AG09319 (cell line): ENCODE data around the gene MAGIX.
"Not testable (repeated sequence)": the region's sequence is repeated elsewhere in the genome, so short reads cannot be mapped to it uniquely, and the experiment has no call there.

Source experiments
- DNase-seq: peaks from one replicate; pipeline ENCODE4 v3.0.0-alpha.2; 2010; ENCODE audit warnings: low read depth; ENCODE audit errors: extremely low read depth
- TF ChIP-seq, protein P1 (sequence below): IDR thresholded peaks from 2 replicates; pipeline ENCODE4 v1.5.1; 2011; ENCODE audit warnings: low read depth, mild to moderate bottlenecking, inconsistent platforms, low read length, moderate library complexity

Gene MAGIX

DNA sequence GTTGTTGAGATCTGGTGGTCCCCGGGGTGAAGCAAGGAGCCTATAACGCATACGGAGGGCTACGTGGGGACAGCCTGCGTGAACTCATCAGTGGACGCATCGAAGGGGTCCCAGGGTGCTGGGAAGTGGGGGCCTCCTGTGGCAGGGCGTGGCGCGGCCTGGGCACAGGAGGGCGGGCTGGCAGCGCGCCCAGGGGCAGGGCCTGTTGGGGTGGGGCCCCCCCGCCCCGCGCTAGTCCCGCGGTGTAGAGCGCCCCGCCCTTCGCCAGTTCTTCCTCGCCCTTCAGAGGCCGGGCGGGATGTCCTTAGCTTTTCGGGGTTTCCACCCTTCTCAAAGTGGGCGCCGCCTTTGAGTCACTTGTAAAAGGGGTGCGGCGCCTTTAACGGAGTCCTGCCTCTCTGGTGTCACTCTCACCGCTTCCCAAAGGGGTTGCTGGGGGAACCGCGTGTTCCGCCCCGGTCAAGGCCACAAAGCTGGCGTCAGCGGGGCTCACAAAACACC lies 9.8 kb downstream of the MAGIX start:
- DNase-seq: no peak
- TF ChIP-seq, protein P1, sequence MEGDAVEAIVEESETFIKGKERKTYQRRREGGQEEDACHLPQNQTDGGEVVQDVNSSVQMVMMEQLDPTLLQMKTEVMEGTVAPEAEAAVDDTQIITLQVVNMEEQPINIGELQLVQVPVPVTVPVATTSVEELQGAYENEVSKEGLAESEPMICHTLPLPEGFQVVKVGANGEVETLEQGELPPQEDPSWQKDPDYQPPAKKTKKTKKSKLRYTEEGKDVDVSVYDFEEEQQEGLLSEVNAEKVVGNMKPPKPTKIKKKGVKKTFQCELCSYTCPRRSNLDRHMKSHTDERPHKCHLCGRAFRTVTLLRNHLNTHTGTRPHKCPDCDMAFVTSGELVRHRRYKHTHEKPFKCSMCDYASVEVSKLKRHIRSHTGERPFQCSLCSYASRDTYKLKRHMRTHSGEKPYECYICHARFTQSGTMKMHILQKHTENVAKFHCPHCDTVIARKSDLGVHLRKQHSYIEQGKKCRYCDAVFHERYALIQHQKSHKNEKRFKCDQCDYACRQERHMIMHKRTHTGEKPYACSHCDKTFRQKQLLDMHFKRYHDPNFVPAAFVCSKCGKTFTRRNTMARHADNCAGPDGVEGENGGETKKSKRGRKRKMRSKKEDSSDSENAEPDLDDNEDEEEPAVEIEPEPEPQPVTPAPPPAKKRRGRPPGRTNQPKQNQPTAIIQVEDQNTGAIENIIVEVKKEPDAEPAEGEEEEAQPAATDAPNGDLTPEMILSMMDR: no peak

DNA sequence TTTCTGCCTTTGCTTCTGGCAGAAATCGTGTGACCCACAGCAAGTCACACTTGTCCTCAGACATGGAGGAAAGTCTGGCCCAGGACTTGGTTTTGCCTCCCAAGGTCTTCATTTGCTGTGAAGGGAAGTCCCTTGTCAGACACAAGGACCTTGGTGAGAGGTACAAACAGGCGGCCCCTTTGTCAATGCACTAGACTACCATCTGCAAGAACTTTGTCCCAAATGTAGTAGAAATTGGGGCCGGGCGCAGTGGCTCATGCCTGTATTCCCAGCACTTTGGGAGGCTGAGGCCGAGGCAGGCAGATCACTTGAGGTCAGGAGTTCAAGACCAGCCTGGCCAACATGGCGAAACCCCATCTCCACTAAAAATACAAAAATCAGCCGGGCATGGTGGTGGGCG lies 11.0 kb downstream of the MAGIX start:
- not testable (repeated sequence) for DNase-seq

DNA sequence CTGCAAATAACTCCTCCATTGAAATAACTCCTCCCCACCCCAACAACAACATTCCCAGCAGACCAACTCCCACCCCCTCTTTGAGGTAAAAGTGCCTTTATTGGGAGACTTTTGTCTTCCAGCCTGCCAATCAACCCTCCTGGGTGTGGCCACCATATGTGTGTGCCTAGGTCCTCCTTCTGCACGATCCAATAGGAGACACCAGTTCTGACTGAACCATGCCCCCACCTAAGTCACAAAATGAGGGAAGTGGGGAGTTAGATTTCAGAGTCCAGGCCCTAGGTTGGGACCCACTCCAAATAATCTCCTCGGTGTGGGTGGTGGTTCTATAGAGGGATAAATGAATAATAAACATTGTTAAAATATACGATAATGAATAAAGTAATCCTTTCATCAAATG lies 12.2 kb downstream of the MAGIX start:
- DNase-seq: no peak
- TF ChIP-seq, protein P1: no peak

DNA sequence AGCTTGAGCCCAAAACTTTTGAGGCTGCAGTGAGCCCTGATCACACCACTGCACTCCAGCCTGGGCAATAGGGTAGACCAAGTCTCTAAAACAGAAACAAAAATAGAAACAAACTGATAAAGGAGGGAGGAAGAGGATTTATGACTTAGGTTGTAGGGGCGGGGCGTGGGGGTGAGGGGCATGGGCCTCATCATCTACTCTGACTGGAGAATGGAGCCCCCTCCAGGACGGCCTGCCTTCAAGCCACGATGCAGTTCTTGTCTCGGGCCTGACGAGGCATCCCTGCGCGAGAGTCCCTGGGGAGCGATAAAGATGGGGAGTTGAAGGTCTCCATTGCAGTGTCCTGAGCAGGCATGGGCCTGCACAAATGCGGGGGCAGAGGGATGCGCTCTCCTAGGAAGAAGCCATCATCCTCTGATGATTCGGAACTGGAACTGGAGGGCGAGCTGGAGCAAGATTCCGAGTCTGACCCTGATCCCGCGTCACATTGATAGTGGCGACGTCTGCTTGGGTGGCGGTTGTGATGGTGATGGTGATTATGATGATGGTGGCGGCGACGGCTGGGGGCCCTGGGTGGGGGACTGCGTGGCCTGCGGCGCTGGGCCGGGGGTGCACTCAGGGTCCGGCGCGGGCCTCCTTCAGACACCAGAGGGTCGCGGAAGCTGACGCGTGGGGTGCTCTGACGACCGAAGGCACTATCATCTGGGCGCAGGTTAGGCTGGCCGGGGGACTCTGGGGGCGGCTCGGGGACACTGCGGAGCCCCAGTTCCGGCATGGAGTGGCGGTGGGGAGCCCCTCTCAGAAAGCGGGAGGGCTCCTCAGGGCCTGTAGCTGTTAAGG lies 13.1 kb downstream of the MAGIX start:
- TF ChIP-seq, protein P1: no peak
- DNase-seq: no peak

DNA sequence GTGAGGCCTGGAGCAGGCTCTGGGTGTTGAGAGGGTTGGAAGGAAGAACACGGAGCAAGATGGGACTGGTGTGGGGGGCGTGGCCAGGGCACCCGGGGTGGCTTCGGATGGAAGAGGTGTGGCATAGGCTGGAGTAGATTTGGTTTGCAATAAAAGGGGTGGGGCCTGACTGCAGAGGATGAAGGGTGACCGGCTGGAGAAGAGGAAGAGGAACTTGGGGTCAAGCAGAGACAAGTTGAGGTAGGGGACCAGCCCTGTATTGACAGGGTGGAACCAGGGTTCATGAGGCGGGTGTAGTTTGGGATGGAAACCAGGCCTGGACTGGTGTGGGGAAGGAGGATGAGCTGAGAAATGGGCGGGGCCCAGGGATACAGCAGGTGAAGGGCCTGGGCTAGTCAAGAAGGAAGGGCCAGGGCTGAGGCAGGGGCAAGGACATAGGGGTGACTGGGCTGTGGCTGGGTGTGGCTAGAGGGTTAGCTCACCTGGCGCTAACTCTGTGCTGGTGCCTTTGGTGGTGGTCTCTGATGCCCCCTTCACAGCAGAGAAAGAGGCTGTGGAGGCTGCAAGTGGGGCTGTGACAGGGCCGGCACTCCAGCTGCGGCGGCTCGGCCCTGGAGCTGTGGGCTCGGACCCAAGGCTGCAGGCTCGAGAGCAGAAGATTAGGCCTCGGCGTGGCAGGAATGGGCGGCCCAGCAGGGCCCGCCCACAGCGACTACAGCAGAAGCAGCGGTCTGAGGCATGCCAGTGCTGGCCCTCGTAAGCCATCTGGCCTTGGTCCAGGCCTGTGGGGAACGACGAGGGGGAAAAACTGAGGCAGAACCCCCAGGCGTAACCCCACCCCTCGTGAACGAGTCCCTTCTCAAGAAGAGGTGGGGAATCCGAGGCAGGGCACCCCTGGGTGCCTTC lies 14.1 kb downstream of the MAGIX start:
- TF ChIP-seq, protein P1: no peak

DNA sequence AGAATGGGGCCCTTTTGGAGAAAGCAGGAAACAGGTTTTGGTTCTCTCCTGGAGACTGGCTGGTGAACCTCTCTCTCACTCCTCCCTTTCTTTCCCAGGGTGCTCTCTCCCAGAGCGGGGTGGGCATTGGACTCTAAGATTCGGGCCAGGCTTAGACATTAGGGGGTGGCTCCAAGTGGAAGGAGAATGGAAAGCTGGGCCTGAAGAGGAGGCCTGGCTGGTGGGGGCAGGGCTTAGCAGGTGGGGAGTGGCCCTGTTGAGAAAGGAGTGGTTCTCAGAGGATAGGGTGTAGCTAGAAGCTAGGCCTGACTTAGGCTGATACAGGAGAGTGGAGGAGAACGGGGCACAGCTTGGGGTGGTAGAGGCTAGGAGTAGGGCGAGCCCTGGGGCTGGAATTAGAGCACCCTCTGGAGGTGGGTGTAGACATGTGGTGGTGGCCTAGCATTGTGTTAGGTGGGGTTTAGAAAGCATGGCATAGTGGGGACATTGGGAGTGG lies 14.8 kb downstream of the MAGIX start:
- TF ChIP-seq, protein P1: no peak
- DNase-seq: no peak

More for the DNA sequence above, 14.1 kb downstream of the MAGIX start:
- DNase-seq: no peak

DNA sequence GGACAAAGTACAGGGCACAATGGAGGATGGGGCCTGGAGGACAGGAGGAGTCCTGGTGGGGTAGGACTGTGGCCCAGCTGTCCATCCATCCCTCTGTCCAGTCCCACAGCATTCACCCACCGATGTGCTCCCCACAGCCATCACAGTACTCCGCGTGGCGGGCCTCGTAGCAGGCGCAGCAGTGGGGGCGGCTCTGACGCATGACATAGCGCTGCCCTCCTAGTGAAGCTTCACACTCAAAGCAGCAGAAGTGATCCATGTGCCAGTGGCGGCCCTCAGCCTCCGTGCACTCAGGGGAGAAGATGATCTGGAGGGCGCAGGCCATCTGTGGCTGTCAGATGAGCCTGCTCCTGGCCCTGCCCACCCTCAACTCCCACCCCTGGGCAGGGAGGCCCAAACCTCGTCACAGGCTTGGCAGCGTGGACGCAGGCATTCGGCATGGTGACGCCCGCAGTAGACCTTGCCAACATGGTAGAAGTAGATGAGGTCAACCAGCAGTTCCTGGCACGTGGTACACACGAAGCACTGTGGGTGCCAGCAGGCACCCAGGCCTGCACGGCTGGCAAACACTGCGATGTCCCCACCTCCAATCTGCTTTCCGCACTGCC lies 15.4 kb downstream of the MAGIX start:
- TF ChIP-seq, protein P1: no peak
- no peak for DNase-seq
